Left ventricle myocardium inferior (tissue), 1 donor: ENCODE data around the gene LRBA. TPM values are rescaled to one million over a fixed set of nuclear protein-coding genes. Genes with fewer than 3 reads are reported as not detected.

Experiments used
- DNase-seq: peaks from one replicate; pipeline ENCODE4 v3.0.0-alpha.2; 2020
- H3K27ac ChIP-seq: fragments of 200-600 bp; replicated peaks from 2 replicates; pipeline ENCODE4 v1.8.0; 2021
- H3K27me3 ChIP-seq: fragments of 200-600 bp; 2 replicates; pipeline ENCODE4 v1.8.0; 2021; ENCODE audit warnings: low read depth
- H3K36me3 ChIP-seq: fragments of 200-600 bp; 2 replicates; pipeline ENCODE4 v1.8.0; 2021
- H3K4me1 ChIP-seq: fragments of 200-600 bp; 2 replicates; pipeline ENCODE4 v1.8.0; 2021
- H3K4me3 ChIP-seq: fragments of 200-600 bp; 2 replicates; pipeline ENCODE4 v1.8.0; 2021; ENCODE audit warnings: mild to moderate bottlenecking, moderate library complexity
- H3K9me3 ChIP-seq: fragments of 200-600 bp; replicated peaks from 2 replicates; pipeline ENCODE4 v1.8.0; 2021
- intact Hi-C: fragments of 100-400 bp; cut with micrococcal nuclease; formaldehyde crosslinking; loops from one replicate; pipeline ENCODE4 v1.11.0; 2022
- total RNA-seq: library from RNA; stranded (reverse); fragmentation: NEBNext Ultra II Directional; extraction: Animal tissue kit (Norgen Biotek cat#: 25700); gene quantifications from one replicate; pipeline ENCODE4 v1.2.1, GENCODE V29; 2021
- TF ChIP-seq, protein P1 (sequence below): fragments of 200-600 bp; IDR thresholded peaks from 2 replicates; pipeline ENCODE4 v1.8.0; 2021; ENCODE audit warnings: antibody characterized with exemption, mild to moderate bottlenecking, borderline replicate concordance
- donor health status: DM: no; HTN: yes; CAD: no; lungs with severe emphysema.

The LRBA gene
- total RNA-seq, 1 donor from 2014 or later: 19.1 TPM

DNA sequence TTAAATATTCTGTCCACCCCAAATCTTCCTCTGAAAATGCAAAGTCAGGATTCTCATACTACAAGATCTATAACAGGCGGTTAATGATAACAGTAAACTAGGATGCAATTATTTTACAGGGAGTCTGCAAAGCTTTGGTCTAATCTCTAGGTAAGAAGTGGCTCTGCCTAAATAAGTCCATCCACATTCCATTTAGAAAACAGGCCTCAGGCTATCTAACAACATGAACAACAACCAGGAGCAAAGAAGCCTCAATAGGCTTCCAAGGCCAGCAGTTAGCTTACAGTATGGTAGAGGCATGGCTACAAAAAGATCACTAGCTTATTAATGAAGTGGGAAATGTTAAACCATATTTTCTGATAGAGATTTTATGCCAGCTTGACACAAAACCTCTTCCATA is 426.8 kb downstream of the LRBA start:
- no peak overlapping the region for H3K4me3 ChIP-seq
- H3K27ac ChIP-seq: no peak overlapping the region
- intact Hi-C loops: no loop called here
- peaks cover 9% of the 10 kb centered on the region for H3K4me1 ChIP-seq
- peaks cover 8% of the 10 kb centered on the region for H3K36me3 ChIP-seq
- no peak for DNase-seq
- TF ChIP-seq, protein P1, sequence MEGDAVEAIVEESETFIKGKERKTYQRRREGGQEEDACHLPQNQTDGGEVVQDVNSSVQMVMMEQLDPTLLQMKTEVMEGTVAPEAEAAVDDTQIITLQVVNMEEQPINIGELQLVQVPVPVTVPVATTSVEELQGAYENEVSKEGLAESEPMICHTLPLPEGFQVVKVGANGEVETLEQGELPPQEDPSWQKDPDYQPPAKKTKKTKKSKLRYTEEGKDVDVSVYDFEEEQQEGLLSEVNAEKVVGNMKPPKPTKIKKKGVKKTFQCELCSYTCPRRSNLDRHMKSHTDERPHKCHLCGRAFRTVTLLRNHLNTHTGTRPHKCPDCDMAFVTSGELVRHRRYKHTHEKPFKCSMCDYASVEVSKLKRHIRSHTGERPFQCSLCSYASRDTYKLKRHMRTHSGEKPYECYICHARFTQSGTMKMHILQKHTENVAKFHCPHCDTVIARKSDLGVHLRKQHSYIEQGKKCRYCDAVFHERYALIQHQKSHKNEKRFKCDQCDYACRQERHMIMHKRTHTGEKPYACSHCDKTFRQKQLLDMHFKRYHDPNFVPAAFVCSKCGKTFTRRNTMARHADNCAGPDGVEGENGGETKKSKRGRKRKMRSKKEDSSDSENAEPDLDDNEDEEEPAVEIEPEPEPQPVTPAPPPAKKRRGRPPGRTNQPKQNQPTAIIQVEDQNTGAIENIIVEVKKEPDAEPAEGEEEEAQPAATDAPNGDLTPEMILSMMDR: no peak
- no peaks in the 10 kb centered on the region for H3K9me3 ChIP-seq
- H3K27me3 ChIP-seq: peaks cover 1% of the 10 kb centered on the region

DNA sequence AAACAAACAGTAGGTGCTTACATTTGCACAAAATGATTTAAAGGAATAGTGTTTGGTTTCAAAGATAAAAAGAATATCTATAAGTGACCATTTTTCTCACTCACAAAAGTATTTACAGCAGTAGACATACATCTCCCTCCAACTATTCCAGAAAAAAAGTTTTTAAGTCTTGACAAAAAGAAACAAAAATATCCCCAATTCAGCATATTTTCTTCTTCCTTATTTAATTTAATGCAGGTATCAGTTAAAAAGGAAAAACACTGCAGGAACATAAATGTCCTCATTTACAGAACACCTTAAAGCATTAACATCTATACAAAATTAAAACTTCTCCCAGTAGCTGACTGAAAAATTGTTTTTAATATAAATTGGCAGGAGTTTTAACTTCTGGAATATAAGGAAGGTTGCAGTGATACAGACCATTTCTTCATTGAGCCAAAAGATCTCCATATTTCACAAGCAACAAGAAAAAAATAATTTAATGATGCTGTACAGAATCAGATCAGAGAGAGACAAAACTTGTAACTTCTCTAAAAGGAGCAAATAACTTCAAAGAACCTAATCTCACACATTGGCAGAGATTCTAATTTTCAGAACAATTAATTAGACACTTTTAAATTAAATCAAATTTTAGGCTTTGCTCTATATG is 428.8 kb downstream of the LRBA start:
- DNase-seq: no peak
- TF ChIP-seq, protein P1: no peak
- peaks cover 8% of the 10 kb centered on the region for H3K36me3 ChIP-seq
- H3K4me1 ChIP-seq: peaks cover 15% of the 10 kb centered on the region
- no peak overlapping the region for H3K27ac ChIP-seq
- no peaks in the 10 kb centered on the region for H3K9me3 ChIP-seq
- intact Hi-C loops: no loop called here
- H3K27me3 ChIP-seq: peaks cover 4% of the 10 kb centered on the region
- no peak overlapping the region for H3K4me3 ChIP-seq

DNA sequence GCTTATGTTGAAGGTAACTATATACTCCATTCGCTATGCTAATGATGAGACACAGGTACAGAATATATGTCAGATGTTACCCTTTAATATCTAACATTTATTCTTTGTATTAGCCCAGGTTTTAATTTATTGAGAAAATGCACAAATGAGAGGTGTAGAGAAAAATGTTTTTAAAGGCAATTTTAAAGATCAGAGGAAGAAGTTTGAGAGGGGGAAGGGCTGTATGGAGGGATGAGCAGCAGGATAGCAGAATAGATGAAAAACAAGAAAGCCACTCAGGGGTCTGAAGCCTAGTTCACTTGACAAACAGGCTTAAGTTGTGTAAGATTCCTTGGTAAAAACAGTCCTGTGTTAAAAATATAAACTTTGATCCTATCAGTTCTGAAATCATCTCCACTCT is 429.5 kb downstream of the LRBA start:
- no peaks in the 10 kb centered on the region for H3K9me3 ChIP-seq
- H3K4me3 ChIP-seq: no peak overlapping the region
- H3K27ac ChIP-seq: no peak overlapping the region
- intact Hi-C loops: no loop called here
- peaks cover 4% of the 10 kb centered on the region for H3K27me3 ChIP-seq
- TF ChIP-seq, protein P1: no peak
- no peak for DNase-seq
- peaks cover 15% of the 10 kb centered on the region for H3K4me1 ChIP-seq
- peaks cover 8% of the 10 kb centered on the region for H3K36me3 ChIP-seq

DNA sequence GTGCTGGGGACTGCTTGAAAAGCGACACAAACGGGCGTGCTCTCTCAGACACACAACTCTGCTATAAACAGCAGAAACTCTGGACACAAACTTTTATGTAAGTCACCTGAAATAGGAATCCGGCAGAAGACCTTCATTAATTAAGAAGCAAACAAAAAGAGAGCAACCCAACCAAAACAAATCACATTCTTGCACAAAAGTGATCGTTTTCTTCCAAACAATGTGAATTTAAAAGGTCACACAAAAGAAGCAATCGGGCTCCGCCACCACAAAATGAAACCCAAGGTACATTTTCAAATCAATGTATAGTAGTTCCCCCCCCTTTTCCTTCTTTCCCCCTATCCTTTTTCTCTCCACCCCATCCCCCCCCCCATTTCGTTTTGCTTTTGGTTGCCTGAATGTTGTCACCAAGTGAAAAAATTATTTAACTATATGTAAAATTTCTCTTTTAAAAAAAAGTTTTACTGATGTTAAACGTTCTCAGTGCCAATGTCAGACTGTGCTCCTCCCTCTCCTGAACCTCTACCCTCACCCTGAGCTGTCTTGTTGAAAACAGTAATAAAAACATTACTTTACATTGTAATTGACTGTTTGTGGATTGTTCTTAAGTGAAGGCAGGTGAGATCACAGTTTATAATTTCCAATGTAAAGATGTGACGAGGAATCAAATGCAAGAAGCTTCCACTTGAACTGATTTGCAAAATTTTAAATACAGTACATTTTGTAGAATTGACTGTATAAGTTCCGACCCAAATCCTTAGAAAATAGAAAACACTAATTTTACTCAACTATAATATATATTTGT is 430.8 kb downstream of the LRBA start:
- Histone ChIP-seq H3K4me1 (peaks cover 15% of the 10 kb centered on the region), H3K9me3 (no peaks in the 10 kb centered on the region), H3K27ac (no peak overlapping the region), H3K36me3 (peaks cover under 1% of the 10 kb centered on the region), H3K4me3 (peak overlapping the region; percentile 67), H3K27me3 (peaks cover 4% of the 10 kb centered on the region)
- TF ChIP-seq, protein P1: no peak
- DNase-seq: no peak
- intact Hi-C loops: no loop called here

DNA sequence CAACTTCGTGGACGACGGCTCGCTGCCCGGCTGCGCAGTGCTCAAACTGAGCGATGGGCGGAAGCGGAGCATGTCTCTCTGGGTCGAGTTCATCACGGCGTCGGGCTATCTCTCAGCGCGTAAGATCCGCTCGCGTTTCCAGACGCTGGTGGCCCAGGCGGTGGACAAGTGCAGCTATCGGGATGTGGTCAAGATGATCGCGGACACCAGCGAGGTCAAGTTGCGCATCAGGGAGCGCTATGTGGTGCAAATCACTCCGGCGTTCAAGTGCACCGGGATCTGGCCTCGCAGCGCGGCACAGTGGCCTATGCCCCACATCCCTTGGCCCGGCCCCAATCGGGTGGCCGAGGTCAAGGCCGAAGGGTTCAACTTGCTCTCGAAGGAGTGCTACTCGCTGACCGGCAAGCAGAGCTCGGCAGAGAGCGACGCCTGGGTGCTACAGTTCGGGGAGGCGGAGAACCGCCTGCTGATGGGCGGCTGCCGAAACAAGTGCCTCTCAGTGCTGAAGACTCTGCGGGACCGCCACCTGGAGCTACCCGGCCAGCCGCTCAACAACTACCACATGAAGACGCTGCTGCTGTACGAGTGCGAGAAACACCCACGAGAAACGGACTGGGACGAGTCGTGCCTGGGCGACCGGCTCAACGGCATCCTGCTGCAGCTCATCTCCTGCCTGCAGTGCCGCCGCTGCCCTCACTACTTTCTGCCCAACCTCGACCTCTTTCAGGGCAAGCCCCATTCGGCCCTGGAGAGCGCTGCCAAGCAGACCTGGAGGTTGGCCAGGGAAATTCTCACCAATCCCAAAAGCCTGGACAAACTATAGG is 431.6 kb downstream of the LRBA start:
- H3K36me3 ChIP-seq: no peaks in the 10 kb centered on the region
- peak; percentile 41 for DNase-seq
- peaks cover 15% of the 10 kb centered on the region for H3K4me1 ChIP-seq
- H3K27ac ChIP-seq: no peak overlapping the region
- H3K9me3 ChIP-seq: no peaks in the 10 kb centered on the region
- intact Hi-C loops: no loop called here
- TF ChIP-seq, protein P1: peak; percentile 22
- peak overlapping the region; percentile 67 for H3K4me3 ChIP-seq
- H3K27me3 ChIP-seq: peaks cover 4% of the 10 kb centered on the region
